DOHH2 (cell line): Measurements from ENCODE around the gene MYH11.

Source experiments
- CTCF ChIP-seq: fragments of 200-600 bp; sonication (generic); IDR thresholded peaks from one replicate; pipeline ENCODE4 v1.5.1; 2014; ENCODE audit warnings: antibody characterized with exemption, mild to moderate bottlenecking, low read depth, low read length; ENCODE audit not compliant: poor library complexity, severe bottlenecking
- EZH2phosphoT487 ChIP-seq: fragments of 200-600 bp; sonication (generic); IDR thresholded peaks from 2 replicates; pipeline ENCODE4 v1.6.1; 2017; ENCODE audit warnings: borderline replicate concordance, mild to moderate bottlenecking, antibody characterized with exemption, low read length, moderate library complexity, mixed read lengths

GRCh38 chr16:15759070-15759469 is 97.8 kb downstream of the MYH11 start:
- no peak for TF ChIP-seq CTCF
- TF ChIP-seq EZH2phosphoT487: no peak
